SJSA1 (cell line): Measurements from ENCODE around the gene FAAH2. TPM values are rescaled to one million over a fixed set of nuclear protein-coding genes. Genes with fewer than 3 reads are reported as not detected.
"Not testable (repeated sequence)": the region's sequence is repeated elsewhere in the genome, so short reads cannot be mapped to it uniquely, and the experiment has no call there.

ENCODE experiments used
- DNase-seq, 2 experiments: peaks; one replicate each; pipeline ENCODE4 v3.0.0-alpha.2; 2015 to 2020; ENCODE audit warnings: low spot score in 2 of 2, low read depth in 1 of 2
- H3K27ac ChIP-seq: fragments of 250-450 bp; sonication (Bioruptor Pico); 2 replicates; pipeline ENCODE4 v1.5.1; 2020; ENCODE audit warnings: mild to moderate bottlenecking, moderate library complexity
- H3K27me3 ChIP-seq: fragments of 250-450 bp; sonication (Bioruptor Pico); replicated peaks from 2 replicates; pipeline ENCODE4 v1.5.1; 2020; ENCODE audit warnings: mild to moderate bottlenecking, moderate library complexity
- H3K36me3 ChIP-seq: fragments of 250-450 bp; sonication (Bioruptor Pico); 2 replicates; pipeline ENCODE4 v1.5.1; 2020; ENCODE audit warnings: mild to moderate bottlenecking
- H3K4me1 ChIP-seq: fragments of 250-450 bp; sonication (Bioruptor Pico); replicated peaks from 2 replicates; pipeline ENCODE4 v1.6.1; 2021; ENCODE audit warnings: mild to moderate bottlenecking
- H3K4me3 ChIP-seq: fragments of 250-450 bp; sonication (Bioruptor Pico); 2 replicates; pipeline ENCODE4 v1.5.1; 2020; ENCODE audit warnings: mild to moderate bottlenecking
- H3K9me3 ChIP-seq: fragments of 250-450 bp; sonication (Bioruptor Pico); replicated peaks from 2 replicates; pipeline ENCODE4 v1.5.1; 2020; ENCODE audit warnings: mild to moderate bottlenecking
- total RNA-seq: library from RNA; depleted of rRNA; stranded (reverse); fragments of >200 nt; shearing (Covaris generic); gene quantifications from 2 replicates; pipeline ENCODE4 v1.2.3, GENCODE V29; 2014; rRNA removed

FAAH2 gene
- not detected in 2 replicates for total RNA-seq

DNA sequence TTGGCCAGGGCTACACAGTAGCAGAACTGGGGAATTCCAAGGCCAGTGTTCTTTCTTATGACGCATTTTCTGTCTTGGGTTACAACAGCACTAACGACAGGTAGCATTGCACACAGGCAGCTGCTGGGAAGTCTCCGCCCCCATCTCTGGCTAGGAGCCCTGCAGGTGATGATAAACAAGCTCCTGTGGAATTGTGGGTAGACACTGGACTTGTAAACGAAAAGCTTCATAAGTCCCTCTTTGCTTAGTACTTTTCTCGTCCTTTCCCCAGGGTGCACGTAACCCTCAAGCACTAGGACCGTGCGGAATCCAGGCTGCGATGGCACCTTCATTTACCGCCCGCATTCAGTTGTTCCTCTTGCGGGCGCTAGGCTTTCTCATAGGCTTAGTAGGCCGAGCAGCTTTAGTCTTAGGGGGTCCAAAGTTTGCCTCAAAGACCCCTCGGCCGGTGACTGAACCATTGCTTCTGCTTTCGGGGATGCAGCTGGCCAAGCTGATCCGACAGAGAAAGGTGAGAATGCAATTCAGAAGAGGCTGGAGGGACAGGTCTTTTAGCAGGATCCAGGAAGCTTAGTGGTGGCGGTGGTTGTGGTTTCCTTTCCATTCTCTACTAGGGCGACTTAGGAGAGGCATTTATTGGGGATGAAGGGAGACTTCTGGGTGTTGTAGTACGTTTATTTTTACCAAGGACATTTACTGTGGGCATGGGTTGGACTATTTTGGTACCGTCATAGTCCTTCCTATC is at the start of gene FAAH2:
Gene FAAH2 (plus strand): TSS at position 200 of the 745 bp plus-strand sequence. CDS start 120 bp downstream, at position 320.
- Histone ChIP-seq H3K9me3 (no peaks in the 10 kb centered on the region), H3K4me3 (no peak within 1 kb of the TSS), H3K27ac (no peak within 1 kb of the TSS), H3K27me3 (no peaks in the 10 kb centered on the region), H3K4me1 (no peaks in the 10 kb centered on the region), H3K36me3 (no peaks in the 10 kb centered on the region)
- DNase-seq, result no peak

DNA sequence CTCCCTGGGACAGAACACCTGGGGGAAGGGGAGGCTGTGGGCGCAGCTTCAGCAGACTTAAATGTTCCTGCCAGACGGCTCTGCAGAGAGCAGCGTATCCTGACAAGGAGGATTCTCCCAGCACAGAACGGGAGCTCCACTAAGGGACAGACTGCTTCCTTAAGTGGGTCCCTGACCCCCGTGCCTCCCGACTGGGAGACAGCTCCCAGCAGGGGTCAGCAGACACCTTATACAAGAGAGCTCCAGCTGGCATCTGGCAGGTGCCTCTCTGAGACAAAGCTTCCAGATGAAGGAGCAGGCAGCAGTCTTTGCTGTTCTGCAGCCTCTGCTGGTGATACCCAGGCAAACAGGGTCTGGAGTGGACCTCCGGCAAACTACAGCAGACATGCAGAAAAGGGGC is 44.5 kb upstream of the FAAH2 start:
- H3K4me3 ChIP-seq, result no peak overlapping the region
- no peaks in the 10 kb centered on the region for H3K9me3 ChIP-seq
- no peak overlapping the region for H3K27ac ChIP-seq
- no peaks in the 10 kb centered on the region for H3K36me3 ChIP-seq
- no peak for DNase-seq
- H3K4me1 ChIP-seq, result no peaks in the 10 kb centered on the region
- H3K27me3 ChIP-seq, result no peaks in the 10 kb centered on the region

- H3K36me3 ChIP-seq, result no peaks in the 10 kb centered on the region
- H3K4me3 ChIP-seq, result no peak overlapping the region
- H3K4me1 ChIP-seq, result no peaks in the 10 kb centered on the region
- no peaks in the 10 kb centered on the region for H3K9me3 ChIP-seq
- no peaks in the 10 kb centered on the region for H3K27me3 ChIP-seq
- no peak overlapping the region for H3K27ac ChIP-seq
- DNase-seq, result no peak
Observed at GRCh38 chrX:57251965-57252364, 34.5 kb upstream of the FAAH2 start.

GRCh38 chrX:57265126-57265525 is 21.4 kb upstream of the FAAH2 start:
- no peak for DNase-seq
- Histone ChIP-seq H3K4me3 (no peak overlapping the region), H3K4me1 (no peaks in the 10 kb centered on the region), H3K9me3 (no peaks in the 10 kb centered on the region), H3K36me3 (no peaks in the 10 kb centered on the region), H3K27ac (no peak overlapping the region), H3K27me3 (no peaks in the 10 kb centered on the region)

DNA sequence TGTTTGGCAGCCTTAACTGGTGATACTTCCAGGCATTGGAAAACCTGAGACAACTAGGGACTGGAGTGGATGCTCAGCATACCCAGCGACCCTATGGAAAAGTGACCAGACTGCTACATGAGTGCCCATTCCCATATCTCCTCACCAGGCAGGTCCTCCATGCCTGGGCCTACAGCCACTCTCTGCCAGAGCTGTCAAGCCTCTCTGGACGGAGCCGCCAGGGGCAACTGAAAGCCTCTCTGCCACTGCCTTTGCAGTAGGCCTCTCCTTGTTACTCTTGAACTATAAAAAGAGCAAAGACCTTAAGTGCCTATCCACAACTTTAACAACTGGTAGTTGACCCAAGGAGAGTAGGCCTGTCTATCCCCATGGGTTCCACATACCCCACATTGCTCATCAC is 20.2 kb upstream of the FAAH2 start:
- H3K4me1 ChIP-seq, result no peaks in the 10 kb centered on the region
- no peaks in the 10 kb centered on the region for H3K27me3 ChIP-seq
- H3K9me3 ChIP-seq, result no peaks in the 10 kb centered on the region
- no peak overlapping the region for H3K4me3 ChIP-seq
- H3K36me3 ChIP-seq, result no peaks in the 10 kb centered on the region
- no peak for DNase-seq
- no peak overlapping the region for H3K27ac ChIP-seq

GRCh38 chrX:57266871-57267270 is 19.6 kb upstream of the FAAH2 start:
- Histone ChIP-seq H3K36me3 (no peaks in the 10 kb centered on the region), H3K27ac (no peak overlapping the region), H3K4me1 (no peaks in the 10 kb centered on the region), H3K4me3 (no peak overlapping the region), H3K9me3 (no peaks in the 10 kb centered on the region), H3K27me3 (no peaks in the 10 kb centered on the region)
- DNase-seq, result no peak

GRCh38 chrX:57267308-57267707 is 19.2 kb upstream of the FAAH2 start:
- Histone ChIP-seq H3K27me3 (no peaks in the 10 kb centered on the region), H3K4me1 (no peaks in the 10 kb centered on the region), H3K36me3 (no peaks in the 10 kb centered on the region), H3K27ac (no peak overlapping the region), H3K4me3 (no peak overlapping the region), H3K9me3 (no peaks in the 10 kb centered on the region)
- no peak for DNase-seq

- no peak overlapping the region for H3K27ac ChIP-seq
- no peak for DNase-seq
- no peaks in the 10 kb centered on the region for H3K27me3 ChIP-seq
- no peaks in the 10 kb centered on the region for H3K4me1 ChIP-seq
- no peaks in the 10 kb centered on the region for H3K9me3 ChIP-seq
- no peak overlapping the region for H3K4me3 ChIP-seq
- no peaks in the 10 kb centered on the region for H3K36me3 ChIP-seq
Observed at GRCh38 chrX:57270980-57271379, 15.5 kb upstream of the FAAH2 start.

DNA sequence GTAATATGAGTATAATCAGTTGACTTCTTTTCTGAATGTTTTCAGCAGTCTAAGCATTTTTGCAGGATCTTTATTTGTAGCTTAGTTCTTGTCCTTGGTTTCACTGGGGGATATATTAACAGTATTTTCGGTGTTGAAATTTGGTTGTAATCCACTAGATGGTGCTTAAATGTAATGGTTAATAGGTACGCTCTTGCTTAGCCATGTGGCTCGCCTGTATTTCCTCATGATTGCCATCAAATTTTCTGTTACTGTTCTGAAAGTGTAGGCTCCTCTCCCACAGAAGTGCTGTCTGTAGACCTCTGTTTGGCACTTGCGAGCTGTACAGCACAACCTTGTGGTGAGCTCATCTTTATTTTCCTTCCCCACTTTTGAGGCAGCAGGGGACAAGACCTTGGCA is 3.9 kb upstream of the FAAH2 start:
- no peak for DNase-seq
- no peak overlapping the region for H3K27ac ChIP-seq
- H3K4me1 ChIP-seq, result no peaks in the 10 kb centered on the region
- no peaks in the 10 kb centered on the region for H3K36me3 ChIP-seq
- no peaks in the 10 kb centered on the region for H3K9me3 ChIP-seq
- no peaks in the 10 kb centered on the region for H3K27me3 ChIP-seq
- H3K4me3 ChIP-seq, result no peak overlapping the region

GRCh38 chrX:57285001-57285400 is 1.5 kb upstream of the FAAH2 start:
- Histone ChIP-seq H3K27ac (no peak overlapping the region), H3K9me3 (no peaks in the 10 kb centered on the region), H3K4me1 (no peaks in the 10 kb centered on the region), H3K36me3 (no peaks in the 10 kb centered on the region), H3K27me3 (no peaks in the 10 kb centered on the region), H3K4me3 (no peak overlapping the region)
- DNase-seq, result no peak

- Histone ChIP-seq H3K4me3 (no peak overlapping the region), H3K36me3 (no peaks in the 10 kb centered on the region), H3K9me3 (no peaks in the 10 kb centered on the region), H3K4me1 (no peaks in the 10 kb centered on the region), H3K27me3 (no peaks in the 10 kb centered on the region), H3K27ac (no peak overlapping the region)
- no peak for DNase-seq
Observed at GRCh38 chrX:57289089-57289488, 2.6 kb downstream of the FAAH2 start.

GRCh38 chrX:57294961-57295360 is 8.5 kb downstream of the FAAH2 start:
- no peak for DNase-seq
- Histone ChIP-seq H3K27me3 (no peaks in the 10 kb centered on the region), H3K27ac (no peak overlapping the region), H3K4me1 (no peaks in the 10 kb centered on the region), H3K4me3 (no peak overlapping the region), H3K9me3 (no peaks in the 10 kb centered on the region), H3K36me3 (no peaks in the 10 kb centered on the region)

DNA sequence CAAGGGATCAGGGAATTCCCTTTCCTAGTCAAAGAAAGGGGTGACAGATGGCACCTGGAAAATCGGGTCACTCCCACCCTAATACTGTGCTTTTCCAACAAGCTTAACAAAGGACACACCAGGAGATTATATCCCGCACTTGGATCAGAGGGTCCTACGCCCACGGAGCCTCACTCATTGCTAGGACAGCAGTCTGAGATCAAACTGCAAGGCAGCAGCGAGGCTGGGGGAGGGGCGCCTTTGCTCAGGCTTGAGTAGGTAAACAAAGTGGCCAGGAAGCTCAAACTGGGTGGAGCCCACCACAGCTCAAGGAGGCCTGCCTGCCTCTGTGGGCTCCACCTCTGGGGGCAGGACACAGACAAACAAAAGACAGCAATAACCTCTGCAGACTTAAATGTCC is 9.2 kb downstream of the FAAH2 start:
- not testable (repeated sequence) for H3K9me3 ChIP-seq, H3K27ac ChIP-seq, H3K27me3 ChIP-seq, H3K36me3 ChIP-seq, H3K4me3 ChIP-seq, DNase-seq, H3K4me1 ChIP-seq

- Histone ChIP-seq H3K4me3 (no peak overlapping the region), H3K27ac (no peak overlapping the region), H3K4me1 (no peaks in the 10 kb centered on the region), H3K9me3 (no peaks in the 10 kb centered on the region), H3K27me3 (no peaks in the 10 kb centered on the region), H3K36me3 (no peaks in the 10 kb centered on the region)
- DNase-seq, result no peak
Observed at GRCh38 chrX:57313583-57314215, 27.2 kb downstream of the FAAH2 start.
